ENCODE data around the gene SNX13.

Gene SNX13

GRCh38 chr7:17773289-17773626 is 167.0 kb downstream of the SNX13 start:
- DNase-seq: no peak

DNA sequence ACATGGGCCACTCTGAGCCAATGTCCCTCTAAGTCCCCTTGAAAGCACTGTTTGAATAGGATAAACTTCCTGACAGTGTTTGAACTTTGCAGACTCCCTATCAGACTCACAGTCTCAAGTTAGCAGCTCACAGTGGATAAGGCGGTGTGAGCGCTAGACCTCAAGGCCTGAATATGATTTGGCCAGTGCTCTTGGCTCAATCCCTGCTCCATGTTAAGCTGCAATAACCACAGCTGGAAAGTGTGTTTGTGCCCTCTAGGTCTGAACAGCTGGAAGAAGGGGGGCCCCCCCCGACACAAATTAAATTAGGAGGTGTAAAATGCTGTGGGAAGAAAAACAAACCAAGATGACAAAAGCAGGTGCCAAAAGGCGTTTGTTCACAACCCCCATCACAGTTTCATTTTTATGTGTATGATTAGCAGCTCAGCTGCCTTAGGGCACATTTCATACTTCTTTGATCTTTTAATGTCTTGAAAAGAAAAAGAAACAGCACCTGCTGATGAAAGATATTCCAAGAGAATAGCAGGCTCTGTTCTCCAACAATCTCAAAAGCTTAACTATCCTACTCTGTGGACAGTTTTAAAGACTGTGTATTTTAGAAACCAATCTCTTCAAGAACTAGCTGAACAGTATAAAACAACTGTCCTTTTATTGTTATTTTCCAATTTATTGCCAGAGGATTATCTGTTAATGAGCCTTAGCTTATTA is 167.6 kb downstream of the SNX13 start:
- DNase-seq: no peak

- no peak for DNase-seq
Measured at GRCh38 chr7:17771901-17772408, 168.3 kb downstream of the SNX13 start.

GRCh38 chr7:17770710-17771375 is 169.5 kb downstream of the SNX13 start:
- no peak for DNase-seq

DNA sequence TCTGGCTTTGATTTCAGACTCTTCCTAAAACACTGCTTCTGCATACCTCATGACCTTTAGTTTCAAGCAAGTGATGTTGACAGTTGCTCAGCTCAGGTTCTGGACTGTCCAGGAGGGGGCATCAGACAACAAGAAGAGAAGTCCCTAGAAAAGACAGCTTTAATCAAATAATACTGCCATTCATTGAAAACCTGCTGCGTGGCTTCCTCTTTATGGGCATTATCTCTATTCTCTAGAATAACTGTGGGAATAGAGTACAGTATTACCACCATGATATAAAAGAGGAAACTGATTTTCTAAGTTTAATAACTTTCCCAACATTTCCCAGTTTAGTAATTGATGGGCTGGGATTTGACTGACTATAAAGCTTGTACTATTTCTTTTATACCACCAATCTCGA is 170.4 kb downstream of the SNX13 start:
- DNase-seq: no peak

DNA sequence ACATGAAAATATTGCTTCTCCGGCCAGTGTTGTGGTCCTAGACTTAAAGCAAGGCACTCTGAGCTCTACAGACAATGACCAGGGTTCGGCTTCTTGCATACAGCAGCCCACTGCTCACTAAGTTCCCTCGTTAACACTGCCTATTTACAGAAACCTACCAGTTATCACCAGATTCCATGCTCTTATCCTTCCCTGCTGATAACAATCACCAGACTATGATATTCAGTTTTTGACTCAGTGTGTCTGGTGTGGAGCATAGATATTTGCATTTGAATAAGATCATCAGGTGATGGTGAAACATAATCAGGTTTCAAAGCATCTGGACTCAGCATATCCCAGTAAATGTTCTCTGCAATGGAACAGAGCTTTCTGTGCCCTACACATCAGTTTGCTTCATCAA is 182.3 kb downstream of the SNX13 start:
- DNase-seq: no peak

DNA sequence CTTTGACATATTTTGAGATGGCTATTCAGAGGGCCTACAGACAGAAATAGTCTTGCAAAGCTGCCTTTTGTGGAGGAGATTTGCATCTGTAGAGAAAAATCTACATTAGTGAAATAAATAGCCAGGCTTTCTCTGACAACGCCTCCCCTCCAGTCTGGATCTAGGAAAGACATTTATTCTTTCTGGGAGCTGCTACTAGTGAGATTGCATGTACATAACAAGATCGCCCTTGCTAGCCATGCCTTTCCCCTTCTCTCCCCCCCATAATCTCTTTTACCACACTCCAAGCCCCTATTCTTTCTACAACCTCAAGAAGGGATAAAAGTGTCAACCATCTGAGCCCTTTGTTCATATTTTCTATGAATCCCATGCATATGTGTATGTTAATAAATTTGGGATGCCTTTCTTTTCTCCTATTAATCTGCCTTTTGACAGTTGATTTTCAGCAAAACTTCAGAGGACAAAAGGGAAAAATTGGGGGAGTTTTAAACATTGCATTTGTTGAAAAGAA is 194.2 kb downstream of the SNX13 start:
- no peak for DNase-seq

GRCh38 chr7:17745610-17746009 is 194.7 kb downstream of the SNX13 start:
- no peak for DNase-seq

DNA sequence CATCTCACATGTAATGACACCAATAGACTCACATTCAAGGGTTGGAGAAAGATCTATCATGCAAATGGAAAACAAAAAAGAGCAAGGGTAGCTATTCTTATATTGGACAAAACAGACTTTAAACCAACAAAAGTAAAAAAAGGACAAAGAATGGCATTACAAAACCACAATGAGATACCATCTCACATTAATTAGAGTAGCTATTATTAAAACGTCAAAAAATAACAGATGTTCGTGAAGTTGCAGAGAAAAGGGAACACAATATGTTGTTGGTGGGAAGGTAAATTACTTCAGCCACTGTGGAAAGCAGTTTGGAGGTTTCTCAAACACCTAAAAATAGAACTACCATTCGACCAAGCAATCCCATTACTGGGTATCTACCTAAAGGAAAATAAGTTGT is 197.0 kb downstream of the SNX13 start:
- DNase-seq: no peak

DNA sequence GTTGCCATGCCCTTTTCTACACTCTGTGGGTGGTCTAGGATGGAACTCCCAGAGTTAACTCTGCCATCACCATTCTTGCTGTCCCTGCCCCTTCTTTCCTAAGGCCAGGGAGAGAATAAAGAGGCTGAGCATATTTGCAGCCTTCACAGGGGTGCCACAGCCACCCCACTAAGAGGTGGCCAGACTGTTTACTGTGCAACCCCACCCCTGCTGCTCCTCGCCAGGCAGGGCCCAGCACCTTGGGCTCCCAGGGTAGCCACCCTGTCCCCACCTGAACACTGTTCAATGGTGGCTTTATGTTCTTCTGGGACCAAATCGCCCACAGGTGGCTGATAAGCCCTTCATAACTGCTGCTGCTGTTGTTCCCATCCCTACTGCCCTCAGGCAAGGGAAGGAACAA is 198.9 kb downstream of the SNX13 start:
- no peak for DNase-seq

Data from activated CD4-positive, CD25-positive, alpha-beta regulatory T cell treated with anti-CD3 and anti-CD28 coated beads, Interleukin-2, amount 50 U/mL, for 72 hours (primary cell).